Activated CD4-positive, alpha-beta memory T cell treated with anti-CD3 and anti-CD28 coated beads for 36 hours (primary cell): ENCODE results near the gene FARP2. TPM values are rescaled to one million over a fixed set of nuclear protein-coding genes. Genes with fewer than 3 reads are reported as not detected.
"Not testable (repeated sequence)": the region's sequence is repeated elsewhere in the genome, so short reads cannot be mapped to it uniquely, and the experiment has no call there.

Experiments
- CTCF ChIA-PET: fragments of 350-600 bp; sonication (Branson Sonifier 250); formaldehyde crosslinking; loops from one replicate; lab custom pipeline; 2021; ENCODE audit warnings: antibody characterized with exemption, inconsistent platforms; lab: Charles Lee
- POLR2A ChIA-PET: fragments of 350-600 bp; sonication (Branson Sonifier 250); formaldehyde crosslinking; loops from one replicate; lab custom pipeline; 2021; ENCODE audit warnings: antibody characterized with exemption; lab: Charles Lee
- DNase-seq: peaks from one replicate; pipeline ENCODE4 v3.0.0-alpha.2; 2020
- H3K27ac Mint-ChIP-seq: one replicate; pipeline ENCODE4 v1.8.0; 2021; ENCODE audit warnings: mixed read lengths
- H3K27me3 Mint-ChIP-seq: one replicate; pipeline ENCODE4 v1.8.0; 2021; ENCODE audit warnings: mixed read lengths
- H3K36me3 Mint-ChIP-seq: one replicate; pipeline ENCODE4 v1.8.0; 2021; ENCODE audit warnings: mixed read lengths
- H3K4me1 Mint-ChIP-seq: one replicate; pipeline ENCODE4 v1.8.0; 2021; ENCODE audit warnings: low read depth, mixed read lengths
- H3K4me3 Mint-ChIP-seq: one replicate; pipeline ENCODE4 v1.8.0; 2021; ENCODE audit warnings: mild to moderate bottlenecking, mixed read lengths
- H3K9me3 Mint-ChIP-seq: one replicate; pipeline ENCODE4 v1.8.0; 2021; ENCODE audit warnings: mixed read lengths
- intact Hi-C: fragments of 100-400 bp; cut with micrococcal nuclease; formaldehyde crosslinking; loops from one replicate; pipeline ENCODE4 v1.15.1; 2023
- total RNA-seq, 2 experiments: library from RNA; stranded (reverse); gene quantifications; one replicate each; pipeline ENCODE4 v1.2.3, GENCODE V29; 2021

FARP2 gene
- total RNA-seq, 2 experiments from 2014 or later = 25.1 to 29.5 TPM

DNA sequence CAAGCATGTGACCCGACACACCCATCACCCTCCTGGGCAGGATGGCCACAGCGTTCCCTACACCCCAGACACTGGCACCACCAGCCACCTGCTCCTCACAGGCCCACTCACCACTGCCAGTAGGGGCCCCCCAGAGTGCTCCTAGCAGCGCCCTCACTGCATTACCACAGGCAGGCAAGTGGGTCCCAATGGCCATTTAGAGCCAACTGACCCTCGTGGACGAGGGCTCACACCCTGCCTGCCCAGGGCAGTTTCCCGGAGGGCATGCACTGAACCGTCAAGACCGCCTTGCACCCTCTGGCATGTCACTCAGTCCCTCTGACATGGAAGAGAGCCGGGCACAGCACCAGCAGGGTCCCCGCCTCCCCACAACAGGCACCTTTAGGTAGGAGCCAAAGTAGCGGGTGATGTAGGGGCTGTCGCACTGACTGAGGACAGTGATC, 145.0 kb downstream of the FARP2 start:
- ChIA-PET POLR2A (no interaction called here), CTCF (no interaction called here)
- Mint-ChIP-seq H3K4me3 (no peak overlapping the region), H3K36me3 (peaks cover 4% of the 10 kb centered on the region), H3K27me3 (no peaks in the 10 kb centered on the region), H3K9me3 (no peaks in the 10 kb centered on the region), H3K4me1 (peaks cover under 1% of the 10 kb centered on the region), H3K27ac (no peak overlapping the region)
- intact Hi-C loops = no loop called here
- no peak for DNase-seq

DNA sequence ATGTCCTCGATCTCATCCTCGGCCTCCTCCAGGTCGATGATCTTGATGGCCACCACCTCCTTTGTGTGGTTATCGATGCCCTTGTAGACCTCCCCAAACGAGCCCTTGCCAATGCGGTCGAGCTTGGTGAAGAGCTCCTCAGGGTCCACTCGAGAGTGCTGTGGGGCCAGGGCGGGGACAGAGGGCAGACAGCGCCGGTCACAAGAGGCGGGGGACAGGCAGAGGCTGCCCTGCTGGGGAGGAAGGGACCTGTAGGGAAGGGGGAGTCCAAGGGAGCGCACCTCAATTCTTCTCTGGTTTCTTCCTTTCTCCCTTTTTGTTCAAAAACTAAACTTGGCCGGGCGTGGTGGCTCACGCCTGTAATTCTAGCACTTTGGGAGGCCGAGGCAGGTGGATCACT, 145.5 kb downstream of the FARP2 start:
- Mint-ChIP-seq H3K9me3 (no peaks in the 10 kb centered on the region), H3K36me3 (peaks cover 4% of the 10 kb centered on the region), H3K27me3 (no peaks in the 10 kb centered on the region), H3K4me3 (no peak overlapping the region), H3K4me1 (peaks cover 4% of the 10 kb centered on the region), H3K27ac (no peak overlapping the region)
- intact Hi-C loops = no loop called here
- ChIA-PET CTCF (no interaction called here), POLR2A (interaction anchor here (0.7 kb wide), 1 partner anchor 13 kb away, joined by 3 read pairs; no protein-coding TSS in a partner anchor)
- DNase-seq = no peak

DNA sequence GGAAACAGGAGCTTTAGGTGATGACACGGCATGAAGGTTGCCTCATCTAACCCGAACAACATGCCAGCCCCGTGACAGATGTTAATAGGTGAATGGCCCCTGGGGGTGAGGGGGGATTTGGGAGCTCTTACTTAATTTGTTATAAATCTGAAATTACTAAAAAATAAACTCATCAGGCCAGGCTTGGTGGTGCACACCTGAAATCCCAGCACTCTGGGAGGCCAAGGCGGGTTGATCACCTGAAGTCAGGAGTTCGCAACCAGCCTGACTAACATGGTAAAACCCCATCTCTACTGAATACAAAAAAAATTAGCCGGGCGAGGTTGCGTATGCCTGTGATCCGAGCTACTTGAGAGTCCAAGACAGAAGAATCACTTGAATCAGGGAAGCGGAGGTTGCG, 146.2 kb downstream of the FARP2 start:
- Mint-ChIP-seq H3K36me3 (peaks cover 2% of the 10 kb centered on the region), H3K9me3 (no peaks in the 10 kb centered on the region), H3K4me3 (no peak overlapping the region), H3K4me1 (peaks cover 11% of the 10 kb centered on the region), H3K27ac (no peak overlapping the region), H3K27me3 (no peaks in the 10 kb centered on the region)
- CTCF ChIA-PET = no interaction called here
- POLR2A ChIA-PET = interaction anchor here (0.7 kb wide), 1 partner anchor 12 kb away, joined by 3 read pairs; no protein-coding TSS in a partner anchor
- intact Hi-C loops = no loop called here
- no peak for DNase-seq

DNA sequence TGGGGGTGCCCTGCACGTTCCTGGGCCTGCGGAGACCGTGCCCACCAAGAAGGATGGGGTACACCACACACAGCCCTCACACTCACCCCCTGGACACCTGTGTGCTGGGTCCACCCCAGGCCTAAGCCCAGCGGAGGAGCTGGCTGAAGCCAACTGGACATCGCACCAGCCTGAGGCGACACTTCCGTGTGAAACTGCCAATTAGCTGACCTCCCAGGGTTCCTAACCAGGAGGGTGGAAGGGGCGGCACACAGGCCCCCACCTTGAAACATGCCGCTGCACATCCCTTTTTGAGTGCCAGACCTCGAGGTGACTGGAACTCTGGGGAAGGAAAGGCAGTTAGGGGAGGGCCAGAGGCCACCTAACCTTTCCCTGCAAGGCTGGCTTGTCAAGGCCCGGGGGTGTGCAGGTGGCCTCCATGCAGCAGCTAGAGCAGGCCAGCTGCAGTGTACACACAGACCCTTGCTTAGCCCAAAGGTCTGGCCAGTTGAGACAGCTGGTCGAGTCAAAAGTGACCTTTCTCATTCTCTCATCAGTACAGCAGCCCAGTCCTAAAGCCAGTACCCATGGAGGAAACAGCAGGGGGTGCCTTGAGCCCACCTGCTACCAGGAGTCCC, 147.8 kb downstream of the FARP2 start:
- intact Hi-C loops = no loop called here
- H3K9me3 Mint-ChIP-seq = no peaks in the 10 kb centered on the region
- H3K27ac Mint-ChIP-seq = no peak overlapping the region
- ChIA-PET POLR2A (no interaction called here), CTCF (no interaction called here)
- no peaks in the 10 kb centered on the region for H3K27me3 Mint-ChIP-seq
- peaks cover 11% of the 10 kb centered on the region for H3K4me1 Mint-ChIP-seq
- H3K4me3 Mint-ChIP-seq = no peak overlapping the region
- no peak for DNase-seq
- H3K36me3 Mint-ChIP-seq = peaks cover 2% of the 10 kb centered on the region

DNA sequence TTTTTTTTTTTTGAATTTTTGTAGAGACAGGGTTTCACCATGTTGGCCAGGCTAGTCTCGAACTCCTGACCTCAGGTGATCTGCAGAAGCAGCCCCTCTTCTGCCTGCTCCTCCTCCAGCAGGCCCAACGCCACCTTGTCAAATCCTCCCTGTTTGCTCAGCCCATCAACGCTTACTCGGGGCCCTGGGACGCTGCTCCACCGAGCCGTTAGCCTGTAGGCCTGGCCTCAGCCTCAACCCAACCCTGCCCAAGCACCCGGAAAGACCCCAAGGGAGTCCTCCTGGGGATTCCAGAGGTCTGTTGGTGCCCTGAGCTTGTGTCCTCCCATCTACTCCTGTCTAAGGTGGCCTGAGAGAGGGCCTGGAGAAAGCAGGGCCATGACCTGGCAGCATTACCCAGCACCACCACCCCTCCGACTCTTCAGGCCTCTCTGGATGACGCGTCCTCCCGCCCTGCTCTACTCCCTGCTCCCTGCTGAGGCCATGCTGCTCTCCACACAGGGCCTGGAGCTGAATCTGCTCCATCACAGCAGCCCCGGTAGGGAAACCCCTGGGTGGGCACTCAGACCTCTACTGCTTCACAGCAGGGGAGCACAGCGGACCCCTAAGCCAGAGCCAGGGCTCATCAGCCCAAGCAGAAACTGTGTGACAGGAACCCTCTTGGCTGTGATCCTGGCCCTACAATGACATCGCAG, 149.1 kb downstream of the FARP2 start:
- H3K9me3 Mint-ChIP-seq = no peaks in the 10 kb centered on the region
- ChIA-PET CTCF (interaction anchor here (1.2 kb wide), 1 partner anchor 105 kb away, joined by 3 read pairs; no protein-coding TSS in a partner anchor), POLR2A (interaction anchor here (0.7 kb wide), 1 partner anchor 8 kb away, joined by 4 read pairs; no protein-coding TSS in a partner anchor)
- DNase-seq = no peak
- intact Hi-C loops = loop anchor here (5.0 kb wide), 1 partner anchor 358 kb away; the partner anchor contains the start of gene PASK
- no peak overlapping the region for H3K27ac Mint-ChIP-seq
- peaks cover 19% of the 10 kb centered on the region for H3K4me1 Mint-ChIP-seq
- no peaks in the 10 kb centered on the region for H3K36me3 Mint-ChIP-seq
- no peak overlapping the region for H3K4me3 Mint-ChIP-seq
- no peaks in the 10 kb centered on the region for H3K27me3 Mint-ChIP-seq

DNA sequence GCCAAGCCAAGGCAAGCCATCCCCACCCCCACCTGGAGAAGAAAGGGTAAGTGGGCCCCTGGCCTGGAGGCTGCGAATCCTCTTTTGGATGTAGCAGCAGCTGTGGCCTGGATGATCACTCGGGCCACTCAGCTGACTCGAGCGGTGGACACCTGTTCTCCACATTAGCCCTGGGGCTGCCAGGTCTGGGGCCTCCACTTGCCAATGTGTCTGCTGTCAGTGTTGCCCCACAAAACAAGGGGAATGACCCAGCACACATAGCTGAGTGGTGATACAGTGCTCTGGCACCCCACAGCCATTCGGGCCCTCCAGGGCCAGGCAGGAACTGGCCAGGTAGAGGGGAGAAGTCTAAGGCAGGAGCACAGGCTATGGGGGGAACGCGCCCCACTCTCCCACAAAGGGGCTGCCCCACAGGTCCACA, 149.7 kb downstream of the FARP2 start:
- Mint-ChIP-seq H3K4me3 (no peak overlapping the region), H3K4me1 (peaks cover 19% of the 10 kb centered on the region), H3K36me3 (no peaks in the 10 kb centered on the region), H3K9me3 (no peaks in the 10 kb centered on the region), H3K27ac (no peak overlapping the region), H3K27me3 (no peaks in the 10 kb centered on the region)
- intact Hi-C loops = loop anchor here (5.0 kb wide), 1 partner anchor 358 kb away; the partner anchor contains the start of gene PASK
- CTCF ChIA-PET = interaction anchor here (1.2 kb wide), 1 partner anchor 104 kb away, joined by 3 read pairs; no protein-coding TSS in a partner anchor
- no peak for DNase-seq
- POLR2A ChIA-PET = interaction anchor here (0.5 kb wide), 1 partner anchor 137 kb away, joined by 3 read pairs; no protein-coding TSS in a partner anchor

DNA sequence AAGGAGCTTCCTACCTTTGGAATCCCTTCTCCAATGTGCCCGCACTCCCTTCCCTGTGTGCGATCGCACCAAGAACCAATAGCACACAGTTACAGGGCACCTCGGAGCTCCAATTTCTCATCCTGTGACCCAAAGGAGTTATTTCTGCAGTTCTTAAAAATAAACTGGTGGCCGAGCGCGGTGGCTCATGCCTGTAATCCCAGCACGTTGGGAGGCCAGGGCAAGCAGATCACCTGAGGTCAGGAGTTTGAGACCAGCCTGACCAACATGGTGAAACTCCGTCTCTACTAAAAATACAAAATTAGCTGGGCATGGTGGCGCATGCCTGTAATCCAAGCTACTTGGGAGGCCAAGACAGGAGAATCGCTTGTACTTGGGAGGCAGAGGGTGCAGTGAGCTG, 150.2 kb downstream of the FARP2 start:
- not testable (repeated sequence) for H3K9me3 Mint-ChIP-seq, H3K4me3 Mint-ChIP-seq, H3K27me3 Mint-ChIP-seq, DNase-seq, H3K36me3 Mint-ChIP-seq, H3K27ac Mint-ChIP-seq
- CTCF ChIA-PET = interaction anchor here (1.2 kb wide), 1 partner anchor 104 kb away, joined by 3 read pairs; no protein-coding TSS in a partner anchor
- POLR2A ChIA-PET = interaction anchor here (0.5 kb wide), 1 partner anchor 137 kb away, joined by 3 read pairs; no protein-coding TSS in a partner anchor
- intact Hi-C loops = loop anchor here (5.0 kb wide), 1 partner anchor 359 kb away; the partner anchor contains the start of gene PASK
- H3K4me1 Mint-ChIP-seq = peaks cover 19% of the 10 kb centered on the region

DNA sequence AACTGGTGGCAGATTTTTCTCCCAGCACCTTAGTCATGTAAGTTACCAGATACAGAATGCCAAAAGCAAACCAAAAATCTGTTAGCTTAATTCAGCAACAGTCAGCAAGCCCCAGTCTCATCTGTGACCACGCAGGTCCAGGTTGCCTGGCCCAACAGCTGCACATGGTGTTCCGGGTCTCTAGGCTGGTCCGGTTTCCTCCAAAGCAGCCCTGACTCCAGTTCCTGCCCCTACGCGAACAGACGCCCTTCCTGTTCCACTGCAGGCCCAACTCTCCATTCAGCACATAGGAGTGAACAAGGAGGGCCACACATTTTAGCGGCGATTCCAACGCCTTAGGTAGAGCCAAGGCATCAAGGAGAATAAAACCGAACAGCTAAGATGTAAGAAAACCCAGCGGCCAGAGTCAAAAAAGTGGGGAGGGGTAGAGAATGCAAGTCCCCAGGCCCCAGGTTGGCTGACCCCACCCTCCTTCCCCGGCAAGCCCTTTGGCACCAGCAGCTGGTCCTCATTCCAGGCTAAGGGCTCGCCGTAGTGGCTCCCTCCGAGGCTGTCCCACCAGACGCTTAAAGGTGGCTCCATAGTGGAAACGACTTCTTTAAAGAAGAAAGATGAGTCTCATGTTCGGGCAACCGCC, 150.8 kb downstream of the FARP2 start:
- H3K36me3 Mint-ChIP-seq = no peaks in the 10 kb centered on the region
- no peak overlapping the region for H3K27ac Mint-ChIP-seq
- H3K4me3 Mint-ChIP-seq = peak overlapping the region; percentile 79
- H3K4me1 Mint-ChIP-seq = peaks cover 19% of the 10 kb centered on the region
- no peak for DNase-seq
- no peaks in the 10 kb centered on the region for H3K9me3 Mint-ChIP-seq
- ChIA-PET CTCF (interaction anchor here (0.6 kb wide), 1 partner anchor 322 kb away, joined by 3 read pairs; no protein-coding TSS in a partner anchor), POLR2A (no interaction called here)
- no peaks in the 10 kb centered on the region for H3K27me3 Mint-ChIP-seq
- intact Hi-C loops = loop anchor here (5.0 kb wide), 1 partner anchor 360 kb away; the partner anchor contains the start of gene PASK

DNA sequence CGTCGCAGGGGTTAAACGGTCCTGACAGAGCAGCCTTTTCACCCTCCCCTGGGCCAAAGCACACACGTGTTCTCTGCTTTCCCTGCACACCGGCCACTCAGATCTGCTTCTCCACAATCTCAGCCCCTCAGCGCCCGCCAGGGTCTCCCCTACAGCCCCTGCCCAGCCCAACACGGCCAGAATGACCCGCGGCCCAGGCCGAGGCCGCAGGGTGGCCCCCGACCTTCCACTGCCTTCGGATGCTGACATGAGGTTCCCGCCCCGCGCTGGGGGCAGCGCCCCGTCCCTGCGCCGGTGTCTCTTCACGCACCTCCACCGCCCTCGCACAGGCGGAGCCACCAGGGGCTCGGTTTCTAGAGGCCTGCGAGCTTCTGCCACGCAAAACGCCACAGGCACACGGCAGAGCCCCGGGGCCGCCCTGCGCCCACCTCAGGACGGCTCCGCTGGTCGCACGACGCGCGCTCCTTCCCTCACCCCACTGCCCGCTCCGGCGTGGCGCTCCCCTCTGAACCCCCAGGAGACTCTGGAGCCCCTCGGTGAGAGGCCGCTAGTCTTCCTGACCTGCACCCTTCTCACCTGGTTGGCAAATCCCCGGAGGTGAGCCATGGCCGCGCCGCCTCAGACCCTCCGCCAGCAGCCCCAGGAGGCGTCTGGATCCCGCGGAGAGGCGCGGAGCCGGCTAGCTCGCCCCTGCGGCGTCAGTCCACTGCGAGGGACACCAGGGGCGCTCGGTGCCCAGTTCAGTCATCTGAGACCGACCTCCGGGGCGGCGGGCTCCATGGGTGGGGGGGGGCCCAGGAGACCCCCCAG, 151.6 kb downstream of the FARP2 start:
- Mint-ChIP-seq H3K4me3 (peak overlapping the region; percentile 79), H3K36me3 (no peaks in the 10 kb centered on the region), H3K4me1 (peaks cover 19% of the 10 kb centered on the region), H3K27me3 (no peaks in the 10 kb centered on the region), H3K9me3 (no peaks in the 10 kb centered on the region), H3K27ac (peak overlapping the region; percentile 33)
- peak; percentile 48 for DNase-seq
- ChIA-PET CTCF (interaction anchor here (0.6 kb wide), 1 partner anchor 323 kb away, joined by 3 read pairs; no protein-coding TSS in a partner anchor), POLR2A (no interaction called here)
- intact Hi-C loops = loop anchor here (1.0 to 5.0 kb wide), 5 partner anchors 103 to 360 kb away; partner anchors contain the start of genes DTYMK, HDLBP, PASK and SEPTIN2

DNA sequence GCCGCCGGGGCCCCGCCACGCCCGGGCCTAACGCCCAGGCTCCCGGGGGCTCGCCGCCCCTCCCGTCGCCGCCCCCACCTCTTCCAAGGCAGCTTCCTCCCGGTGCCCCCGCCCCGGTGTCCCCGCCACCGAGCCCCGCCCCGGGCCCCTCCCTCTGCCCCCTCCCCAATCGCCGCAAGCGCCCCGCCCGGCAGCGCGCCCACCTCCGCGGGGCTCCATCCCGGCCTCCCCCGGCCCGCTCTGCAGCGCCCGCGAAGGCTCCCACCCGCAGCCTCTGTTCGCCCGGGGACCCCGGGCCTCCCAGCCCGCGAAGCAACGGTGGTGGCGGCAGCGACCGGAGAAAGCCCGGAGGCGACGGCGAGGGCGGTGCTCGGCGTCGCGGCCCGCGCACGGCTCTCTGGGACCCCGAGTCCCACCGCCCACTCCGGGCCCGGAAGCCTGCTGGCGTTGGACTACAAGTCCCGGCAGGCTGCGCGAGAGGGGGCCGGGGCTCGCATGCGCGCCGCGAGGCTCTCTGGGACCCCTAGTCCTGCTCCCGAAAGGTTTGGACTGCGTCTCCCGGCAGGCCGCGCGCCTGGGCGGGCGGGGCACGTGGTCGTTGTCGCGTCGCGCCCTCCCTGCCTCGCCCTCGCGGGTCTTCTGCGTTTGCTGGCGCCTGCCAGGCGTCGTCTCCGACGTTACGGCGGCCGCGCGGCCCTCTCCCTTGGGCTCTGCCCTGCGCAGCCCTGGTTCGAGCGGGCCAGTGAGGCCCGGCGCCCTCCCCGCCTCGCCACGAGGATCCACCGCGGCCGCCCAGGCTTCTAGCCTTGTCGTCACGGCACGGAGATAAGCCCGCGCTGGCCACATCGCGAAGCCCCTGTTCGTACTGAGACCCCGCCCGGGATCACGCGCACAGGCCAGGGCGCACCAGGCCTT, 152.4 kb downstream of the FARP2 start, which contains the start of gene STK25:
Gene STK25, minus strand, starts transcription at position 345 of the 915 bp plus-strand sequence. CDS start 549 bp downstream, outside the sequence.
- DNase-seq = peak; percentile 98
- peak within 1 kb of the TSS; percentile 56 for H3K27ac Mint-ChIP-seq
- ChIA-PET CTCF (no interaction called here), POLR2A (no interaction called here)
- no peaks in the 10 kb centered on the region for H3K36me3 Mint-ChIP-seq
- intact Hi-C loops = loop anchor here (1.0 to 5.0 kb wide), 5 partner anchors 102 to 361 kb away; partner anchors contain the start of genes DTYMK, HDLBP, PASK and SEPTIN2
- H3K4me3 Mint-ChIP-seq = peak within 1 kb of the TSS; percentile 79
- H3K4me1 Mint-ChIP-seq = peaks cover 19% of the 10 kb centered on the region
- H3K9me3 Mint-ChIP-seq = no peaks in the 10 kb centered on the region
- no peaks in the 10 kb centered on the region for H3K27me3 Mint-ChIP-seq
